ENCODE measurements around the gene SMARCA2.

Gene SMARCA2

DNA sequence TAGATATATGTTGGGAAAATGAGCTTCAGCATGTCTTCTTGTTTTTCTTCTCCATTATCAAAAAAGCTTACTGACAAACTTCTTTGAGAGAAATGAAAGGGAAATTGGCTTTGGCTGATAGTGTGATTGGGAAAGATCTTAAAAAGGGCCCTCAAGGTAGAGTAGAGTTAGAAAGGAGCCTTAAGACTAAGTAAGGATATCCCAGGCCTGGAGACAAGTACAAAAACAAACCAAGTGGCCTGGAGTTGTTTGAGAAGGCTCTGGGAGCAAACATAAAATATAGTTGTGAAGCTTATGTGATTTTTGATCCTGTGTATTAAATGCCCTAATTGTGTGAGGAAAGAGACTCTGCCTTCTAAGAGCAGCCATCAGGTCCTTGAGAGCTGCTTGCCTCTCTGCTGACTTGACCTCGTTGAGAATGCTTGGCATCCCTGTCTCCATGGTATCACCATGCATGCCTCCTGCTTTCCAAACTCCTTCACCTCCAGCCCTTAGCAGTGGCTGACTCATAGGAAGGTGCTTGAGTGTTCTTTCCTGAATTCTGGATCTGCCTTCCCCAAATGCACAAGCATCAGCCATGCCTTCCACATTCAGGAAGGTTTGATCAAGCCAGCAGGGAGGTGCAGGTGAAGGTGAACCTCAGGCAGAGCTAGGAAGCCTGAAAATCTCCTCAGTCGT, 78.9 kb downstream of the SMARCA2 start:
- H3K4me2 ChIP-seq (ENCODE audit: low read length), result no peak overlapping the region
- peaks cover 37% of the 10 kb centered on the region for H3K79me2 ChIP-seq (ENCODE audit: low read length)
- no peaks in the 10 kb centered on the region for H3K9me3 ChIP-seq (ENCODE audit: insufficient read depth, low read length)
- H3K27ac ChIP-seq (ENCODE audit: low read length), result no peak overlapping the region
- no peaks in the 10 kb centered on the region for H3K4me1 ChIP-seq (ENCODE audit: low read length)
- TF ChIP-seq, protein P1, sequence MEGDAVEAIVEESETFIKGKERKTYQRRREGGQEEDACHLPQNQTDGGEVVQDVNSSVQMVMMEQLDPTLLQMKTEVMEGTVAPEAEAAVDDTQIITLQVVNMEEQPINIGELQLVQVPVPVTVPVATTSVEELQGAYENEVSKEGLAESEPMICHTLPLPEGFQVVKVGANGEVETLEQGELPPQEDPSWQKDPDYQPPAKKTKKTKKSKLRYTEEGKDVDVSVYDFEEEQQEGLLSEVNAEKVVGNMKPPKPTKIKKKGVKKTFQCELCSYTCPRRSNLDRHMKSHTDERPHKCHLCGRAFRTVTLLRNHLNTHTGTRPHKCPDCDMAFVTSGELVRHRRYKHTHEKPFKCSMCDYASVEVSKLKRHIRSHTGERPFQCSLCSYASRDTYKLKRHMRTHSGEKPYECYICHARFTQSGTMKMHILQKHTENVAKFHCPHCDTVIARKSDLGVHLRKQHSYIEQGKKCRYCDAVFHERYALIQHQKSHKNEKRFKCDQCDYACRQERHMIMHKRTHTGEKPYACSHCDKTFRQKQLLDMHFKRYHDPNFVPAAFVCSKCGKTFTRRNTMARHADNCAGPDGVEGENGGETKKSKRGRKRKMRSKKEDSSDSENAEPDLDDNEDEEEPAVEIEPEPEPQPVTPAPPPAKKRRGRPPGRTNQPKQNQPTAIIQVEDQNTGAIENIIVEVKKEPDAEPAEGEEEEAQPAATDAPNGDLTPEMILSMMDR (IDR thresholded peaks at IDR 0.05; ENCODE audit: low read depth, low read length), result no peak
- no peak for TF ChIP-seq EZH2phosphoT487 (IDR thresholded peaks at IDR 0.05; ENCODE audit: low read depth)
- peaks cover 95% of the 10 kb centered on the region for H3K36me3 ChIP-seq (replicated peaks; ENCODE audit: low read depth, low read length)
- H3K4me3 ChIP-seq (ENCODE audit: low read length), result no peak overlapping the region
- H2AFZ ChIP-seq (ENCODE audit: low read depth, low read length), result no peak overlapping the region
- 0 out of 2 replicates have a peak, but pooled peaks cover 9% of the 10 kb centered on the region for H4K20me1 ChIP-seq (ENCODE audit: insufficient read depth, low read length)
- H3K9ac ChIP-seq (ENCODE audit: low read length), result no peak overlapping the region
- H3K27me3 ChIP-seq (ENCODE audit: low read depth, low read length), result no peaks in the 10 kb centered on the region

DNA sequence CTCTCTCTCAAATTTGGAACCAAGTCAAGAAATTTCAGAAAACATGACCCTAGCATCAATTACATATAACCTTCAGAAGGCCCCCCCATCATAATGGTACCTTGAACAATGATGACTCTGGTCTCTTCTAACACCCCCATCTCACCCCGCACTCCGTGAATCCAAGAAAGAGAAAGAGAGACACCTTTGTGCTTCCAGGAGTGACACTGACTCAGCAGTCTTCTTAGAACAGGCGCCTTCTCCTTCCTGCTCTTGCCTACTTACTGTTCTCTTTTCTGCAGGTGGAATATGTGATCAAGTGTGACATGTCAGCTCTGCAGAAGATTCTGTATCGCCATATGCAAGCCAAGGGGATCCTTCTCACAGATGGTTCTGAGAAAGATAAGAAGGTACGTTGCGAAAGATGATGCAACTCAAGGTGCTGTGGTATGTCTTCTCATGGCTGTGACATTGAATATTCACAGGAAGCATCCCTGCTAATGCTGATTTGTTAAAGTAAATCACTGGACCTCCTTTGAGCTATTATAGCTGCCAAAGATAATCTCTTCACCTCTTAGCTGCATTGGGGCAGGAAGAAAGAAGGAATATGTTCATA, 81.3 kb downstream of the SMARCA2 start:
- peaks cover 23% of the 10 kb centered on the region for H3K79me2 ChIP-seq (ENCODE audit: low read length)
- peaks cover 91% of the 10 kb centered on the region for H3K36me3 ChIP-seq (replicated peaks; ENCODE audit: low read depth, low read length)
- H4K20me1 ChIP-seq (ENCODE audit: insufficient read depth, low read length), result 0 out of 2 replicates have a peak, but pooled peaks cover 9% of the 10 kb centered on the region
- H3K4me1 ChIP-seq (ENCODE audit: low read length), result no peaks in the 10 kb centered on the region
- H3K4me2 ChIP-seq (ENCODE audit: low read length), result no peak overlapping the region
- H3K9ac ChIP-seq (ENCODE audit: low read length), result no peak overlapping the region
- no peaks in the 10 kb centered on the region for H3K27me3 ChIP-seq (ENCODE audit: low read depth, low read length)
- no peaks in the 10 kb centered on the region for H3K9me3 ChIP-seq (ENCODE audit: insufficient read depth, low read length)
- no peak overlapping the region for H3K4me3 ChIP-seq (ENCODE audit: low read length)
- no peak overlapping the region for H3K27ac ChIP-seq (ENCODE audit: low read length)
- H2AFZ ChIP-seq (ENCODE audit: low read depth, low read length), result no peak overlapping the region
- TF ChIP-seq, protein P1 (IDR thresholded peaks at IDR 0.05; ENCODE audit: low read depth, low read length), result no peak

DNA sequence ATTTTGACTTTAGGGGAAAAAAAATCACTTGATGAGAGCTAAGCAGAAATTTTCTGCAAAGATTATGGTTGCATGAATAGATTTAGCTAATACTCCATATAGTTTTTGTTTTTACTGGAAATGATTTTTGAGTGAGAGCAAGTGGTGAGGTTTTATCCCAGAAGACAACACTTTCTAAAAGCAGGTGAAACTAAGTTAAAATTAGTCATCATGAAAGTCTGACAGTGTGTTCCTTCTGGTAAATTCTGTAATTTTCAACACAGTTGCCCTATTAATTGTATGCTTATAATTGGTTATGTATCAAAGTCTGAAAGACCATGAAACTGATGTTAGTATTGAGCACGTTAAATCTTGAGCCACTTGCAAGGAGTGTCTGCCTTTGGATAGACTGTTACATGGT, 91.5 kb downstream of the SMARCA2 start:
- no peak overlapping the region for H3K9ac ChIP-seq (ENCODE audit: low read length)
- H3K4me1 ChIP-seq (ENCODE audit: low read length), result peaks cover 9% of the 10 kb centered on the region
- H3K27me3 ChIP-seq (ENCODE audit: low read depth, low read length), result no peaks in the 10 kb centered on the region
- peaks cover 79% of the 10 kb centered on the region for H3K36me3 ChIP-seq (replicated peaks; ENCODE audit: low read depth, low read length)
- H3K4me3 ChIP-seq (ENCODE audit: low read length), result no peak overlapping the region
- H3K27ac ChIP-seq (ENCODE audit: low read length), result no peak overlapping the region
- H3K9me3 ChIP-seq (ENCODE audit: insufficient read depth, low read length), result no peaks in the 10 kb centered on the region
- no peak for TF ChIP-seq EZH2phosphoT487 (IDR thresholded peaks at IDR 0.05; ENCODE audit: low read depth)
- TF ChIP-seq, protein P1 (IDR thresholded peaks at IDR 0.05; ENCODE audit: low read depth, low read length), result no peak
- H4K20me1 ChIP-seq (ENCODE audit: insufficient read depth, low read length), result no peaks in the 10 kb centered on the region
- no peak overlapping the region for H2AFZ ChIP-seq (ENCODE audit: low read depth, low read length)
- no peak overlapping the region for H3K4me2 ChIP-seq (ENCODE audit: low read length)
- no peaks in the 10 kb centered on the region for H3K79me2 ChIP-seq (ENCODE audit: low read length)

DNA sequence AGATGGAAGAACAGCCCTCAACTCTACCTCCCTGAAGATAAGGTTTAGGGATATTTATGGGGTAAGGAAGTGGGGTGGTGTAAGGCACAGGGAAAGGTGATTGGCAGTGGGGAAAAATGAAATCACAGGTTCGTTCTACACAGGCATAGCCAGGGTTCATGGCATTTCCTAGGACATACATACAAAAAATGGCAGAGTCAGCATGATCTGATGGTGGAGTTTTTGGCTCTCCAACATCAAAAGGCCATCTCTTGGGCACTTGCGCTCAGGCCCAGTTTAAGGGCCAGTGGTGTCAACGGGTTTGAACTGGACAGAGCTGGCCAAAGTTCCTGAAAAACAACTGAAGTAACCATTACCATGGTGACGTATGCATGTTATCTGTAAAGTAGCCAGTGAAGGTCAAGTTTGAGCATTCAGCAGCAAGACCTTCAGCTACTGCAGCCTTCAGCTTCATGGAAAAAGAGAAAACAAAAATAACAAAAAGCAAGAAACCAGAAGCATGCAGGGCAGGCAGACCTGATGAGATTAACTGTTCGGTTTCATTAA, 92.8 kb downstream of the SMARCA2 start:
- H3K9me3 ChIP-seq (ENCODE audit: insufficient read depth, low read length), result no peaks in the 10 kb centered on the region
- no peak overlapping the region for H2AFZ ChIP-seq (ENCODE audit: low read depth, low read length)
- H3K27me3 ChIP-seq (ENCODE audit: low read depth, low read length), result no peaks in the 10 kb centered on the region
- no peaks in the 10 kb centered on the region for H4K20me1 ChIP-seq (ENCODE audit: insufficient read depth, low read length)
- no peak overlapping the region for H3K27ac ChIP-seq (ENCODE audit: low read length)
- H3K79me2 ChIP-seq (ENCODE audit: low read length), result no peaks in the 10 kb centered on the region
- no peak overlapping the region for H3K4me3 ChIP-seq (ENCODE audit: low read length)
- no peak overlapping the region for H3K4me2 ChIP-seq (ENCODE audit: low read length)
- no peak overlapping the region for H3K9ac ChIP-seq (ENCODE audit: low read length)
- H3K4me1 ChIP-seq (ENCODE audit: low read length), result peaks cover 9% of the 10 kb centered on the region
- TF ChIP-seq, protein P1 (IDR thresholded peaks at IDR 0.05; ENCODE audit: low read depth, low read length), result no peak
- no peak for TF ChIP-seq EZH2phosphoT487 (IDR thresholded peaks at IDR 0.05; ENCODE audit: low read depth)
- H3K36me3 ChIP-seq (replicated peaks; ENCODE audit: low read depth, low read length), result peaks cover 83% of the 10 kb centered on the region

All from OCI-LY3 (cell line).